Panc1 (cell line): ENCODE data around the gene MYCBPAP. TPM values are rescaled to one million over a fixed set of nuclear protein-coding genes. Genes with fewer than 3 reads are reported as not detected.

Experiments used
- ATAC-seq: fragments of 200-7000 bp; cut with Tn5 transposase; 2 replicates; pipeline ENCODE4 v1.9.1; 2020; ENCODE audit warnings: mild to moderate bottlenecking, moderate library complexity
- BruUV-seq: library from RNA; stranded (reverse); fragments of 400-500 nt; replicated peaks from 2 replicates; lab custom pipeline; 2021; lab: Mats Ljungman, UMichigan
- CTCF ChIA-PET: fragments of 300-600 bp; sonication (Branson Sonifier 250); formaldehyde crosslinking; loops from one replicate; lab custom pipeline; 2022; ENCODE audit warnings: antibody characterized with exemption; lab: Charles Lee
- POLR2A ChIA-PET: fragments of 300-600 bp; sonication (Branson Sonifier 250); formaldehyde crosslinking; loops from one replicate; lab custom pipeline; 2022; ENCODE audit warnings: antibody characterized with exemption; lab: Charles Lee
- DNase-seq: peaks from one replicate; pipeline ENCODE4 v3.0.0-alpha.2; 2010; ENCODE audit warnings: low read depth, low spot score
- H3K27ac ChIP-seq: 2 replicates; pipeline ENCODE4 v1.5.1; 2011; ENCODE audit warnings: mild to moderate bottlenecking, low read length, inconsistent platforms
- H3K27me3 ChIP-seq: fragments of 200-500 bp; sonication (Bioruptor generic); 2 replicates; pipeline ENCODE4 v1.6.0; 2014; ENCODE audit warnings: low read length, inconsistent platforms; ENCODE audit not compliant: control insufficient read depth, insufficient read depth
- H3K36me3 ChIP-seq: fragments of 200-500 bp; sonication (Bioruptor generic); 2 replicates; pipeline ENCODE4 v1.5.1; 2014; ENCODE audit warnings: inconsistent platforms, mild to moderate bottlenecking, low read length, moderate library complexity; ENCODE audit not compliant: control insufficient read depth, insufficient read depth
- H3K4me1 ChIP-seq: 2 replicates; pipeline ENCODE4 v1.5.1; 2011; ENCODE audit warnings: inconsistent platforms, mild to moderate bottlenecking, low read length, moderate library complexity; ENCODE audit not compliant: control insufficient read depth, insufficient read depth
- H3K4me3 ChIP-seq, 2 experiments: 2 replicates each; pipeline ENCODE4 v1.5.1; 2011 to 2012; ENCODE audit warnings: low read depth in 2 of 2, low read length in 2 of 2, mild to moderate bottlenecking in 2 of 2, inconsistent platforms in 1 of 2, moderate library complexity in 1 of 2
- H3K9me3 ChIP-seq: fragments of 200-500 bp; sonication (Bioruptor generic); 2 replicates; pipeline ENCODE4 v1.5.1; 2014; ENCODE audit warnings: low read depth, mild to moderate bottlenecking, inconsistent platforms, low read length, moderate library complexity; ENCODE audit not compliant: control insufficient read depth, insufficient read depth
- CTCF ChIP-seq: fragments of 450-650 bp; IDR thresholded peaks from 2 replicates; pipeline ENCODE4 v1.5.1; 2017; ENCODE audit warnings: mild to moderate bottlenecking
- POLR2AphosphoS5 ChIP-seq: IDR thresholded peaks from 2 replicates; pipeline ENCODE4 v1.6.1; 2012; ENCODE audit warnings: mild to moderate bottlenecking, low read depth, low read length, moderate library complexity
- REST ChIP-seq, 2 experiments: IDR thresholded peaks; 2 replicates each; pipeline ENCODE4 v1.6.1; 2011 to 2012; ENCODE audit warnings: low read depth in 2 of 2, control low read depth in 1 of 2, low read length in 1 of 2, mild to moderate bottlenecking in 1 of 2, moderate library complexity in 1 of 2; ENCODE audit not compliant: insufficient read depth in 1 of 2
- SIN3A ChIP-seq: IDR thresholded peaks from 2 replicates; pipeline ENCODE4 v1.6.1; 2012; ENCODE audit warnings: low read depth, mild to moderate bottlenecking, low read length, moderate library complexity, borderline replicate concordance; ENCODE audit not compliant: insufficient read depth
- TCF7L2 ChIP-seq: IDR thresholded peaks from 2 replicates; pipeline ENCODE4 v1.6.1; 2011; ENCODE audit warnings: mild to moderate bottlenecking, low read depth, low read length, inconsistent platforms
- in situ Hi-C: cut with HindIII; loops from 2 replicates; pipeline ENCODE4 v1.10.0; 2016; ENCODE audit warnings: low sequenced_read_pairs, low pct_unique_long_range_greater_than_20kb
- intact Hi-C: fragments of 100-400 bp; cut with micrococcal nuclease; formaldehyde crosslinking; loops from one replicate; pipeline ENCODE4 v1.10.0; 2022; ENCODE audit not compliant: unreplicated experiment
- total RNA-seq: library from RNA; stranded (reverse); gene quantifications from one replicate; pipeline ENCODE4 v1.2.1, GENCODE V29; 2021; ENCODE audit not compliant: unreplicated experiment

MYCBPAP gene
- total RNA-seq, 1 experiment from 2014 or later: 2.2 TPM

- no peak overlapping the region for H3K4me3 ChIP-seq
- BruUV-seq: no TSS peak
- H3K9me3 ChIP-seq: no peaks in the 10 kb centered on the region
- ATAC-seq (no peak), DNase-seq (no peak)
- TF ChIP-seq CTCF: no peak
- TF ChIP-seq SIN3A: no peak
- no peak for TF ChIP-seq REST (IDR thresholded peaks at IDR 0.05; ENCODE audit: insufficient read depth in 1 of 2, low read depth in 2 of 2, low read length in 1 of 2)
- TF ChIP-seq POLR2AphosphoS5: no peak
- no peak for TF ChIP-seq TCF7L2
- in situ Hi-C loops (no loop called here), intact Hi-C loops (no loop called here)
- H3K36me3 ChIP-seq: no peaks in the 10 kb centered on the region
- POLR2A ChIA-PET: interaction anchor here (0.7 kb wide), 1 partner anchor 435 kb away, joined by 5 read pairs; no protein-coding TSS in a partner anchor
- CTCF ChIA-PET: interaction anchor here (1.1 kb wide), 1 partner anchor 22 kb away, joined by 6 read pairs; no protein-coding TSS in a partner anchor
- H3K4me1 ChIP-seq: peaks cover 11% of the 10 kb centered on the region
- no peaks in the 10 kb centered on the region for H3K27me3 ChIP-seq
- H3K27ac ChIP-seq: no peak overlapping the region
These were observed 2.6 kb upstream of the MYCBPAP start for GRCh38 chr17:50505591-50506130.

- no peaks in the 10 kb centered on the region for H3K27me3 ChIP-seq
- peaks cover 11% of the 10 kb centered on the region for H3K4me1 ChIP-seq
- no peak overlapping the region for H3K4me3 ChIP-seq
- intact Hi-C loops (no loop called here), in situ Hi-C loops (no loop called here)
- H3K36me3 ChIP-seq: no peaks in the 10 kb centered on the region
- no peaks in the 10 kb centered on the region for H3K9me3 ChIP-seq
- ChIA-PET POLR2A (interaction anchor here (0.6 to 0.7 kb wide), 2 partner anchors 21 to 215 kb away, joined by 3 to 9 read pairs; no protein-coding TSS in a partner anchor), CTCF (no interaction called here)
- DNase-seq (no peak), ATAC-seq (no peak)
- H3K27ac ChIP-seq: no peak overlapping the region
- no TSS peak for BruUV-seq
- TF ChIP-seq TCF7L2: no peak
- TF ChIP-seq REST (IDR thresholded peaks at IDR 0.05; ENCODE audit: insufficient read depth in 1 of 2, low read depth in 2 of 2, low read length in 1 of 2): no peak
- no peak for TF ChIP-seq POLR2AphosphoS5
- TF ChIP-seq CTCF: no peak
- TF ChIP-seq SIN3A: no peak
These were observed 1.9 kb upstream of the MYCBPAP start for GRCh38 chr17:50506298-50506697.
